Kidney (tissue), 14 donors: ENCODE results near the gene LEMD1. TPM values are rescaled to one million over a fixed set of nuclear protein-coding genes. Genes with fewer than 3 reads are reported as not detected.

ENCODE experiments used
- DNase-seq, 5 donors: peaks; one replicate each; pipeline ENCODE4 v3.0.0-alpha.2; 2013 to 2020
- FAIRE-seq: peaks from 2 replicates; lab custom pipeline; 2012; peaks lifted over from hg19 to GRCh38; lab: Jason Lieb, UNC
- H3K27ac ChIP-seq, 2 donors: one replicate each; pipeline ENCODE4 v1.7.0; 2013; ENCODE audit warnings: low read depth in 2 of 2, low read length in 2 of 2, inconsistent platforms in 1 of 2
- H3K27me3 ChIP-seq: one replicate; pipeline ENCODE4 v1.7.1; 2013; ENCODE audit warnings: low read length, inconsistent platforms; ENCODE audit not compliant: control insufficient read depth, insufficient read depth
- H3K36me3 ChIP-seq, 3 donors: one replicate each; pipeline versions ENCODE4 v1.7.0 to v1.7.1; 2013; ENCODE audit warnings: low read length in 3 of 3, control low read depth in 1 of 3, inconsistent platforms in 1 of 3; ENCODE audit not compliant: insufficient read depth in 3 of 3, control insufficient read depth in 2 of 3
- H3K4me1 ChIP-seq, 3 donors: one replicate each; pipeline versions ENCODE4 v1.7.0 to v1.7.1; 2013; ENCODE audit warnings: low read length in 3 of 3, inconsistent platforms in 1 of 3, low read depth in 1 of 3; ENCODE audit not compliant: control insufficient read depth in 2 of 3, insufficient read depth in 2 of 3
- H3K4me3 ChIP-seq, 3 donors: one replicate each; pipeline versions ENCODE4 v1.7.0 to v1.8.1; 2013; ENCODE audit warnings: low read length in 3 of 3, control low read depth in 1 of 3, inconsistent platforms in 1 of 3
- H3K9ac ChIP-seq, 3 donors: one replicate each; pipeline versions ENCODE4 v1.7.0 to v1.7.1; 2013; ENCODE audit warnings: low read length in 3 of 3, control low read depth in 1 of 3, inconsistent platforms in 1 of 3
- H3K9me3 ChIP-seq, 3 donors: one replicate each; pipeline versions ENCODE4 v1.7.0 to v1.7.1; 2013; ENCODE audit warnings: low read length in 3 of 3, control low read depth in 1 of 3, inconsistent platforms in 1 of 3; ENCODE audit not compliant: control insufficient read depth in 2 of 3, insufficient read depth in 1 of 3
- CTCF ChIP-seq: IDR thresholded peaks from 3 replicates; pipeline ENCODE4 v1.5.1; 2012; ENCODE audit warnings: mild to moderate bottlenecking, moderate library complexity, borderline replicate concordance; ENCODE audit not compliant: insufficient read depth; ENCODE audit errors: extremely low read depth
- intact Hi-C: fragments of 100-400 bp; cut with DNase I; formaldehyde crosslinking; loops from one replicate; pipeline ENCODE4 v1.11.1; 2022
- polyA plus RNA-seq: library from polyadenylated mRNA; stranded (reverse); fragments of 350-450 nt; fragmentation: Illumina TruSeq; extraction: RNeasy Lipid Tissue Mini Kit (QIAGEN cat#74804); gene quantifications from one replicate; pipeline ENCODE4 v1.2.3, GENCODE V29; 2014; ENCODE audit warnings: low read depth, low replicate concordance; ENCODE audit not compliant: insufficient read depth
- total RNA-seq: library from RNA; stranded (reverse); fragmentation: NEBNext Ultra II Directional; extraction: Animal tissue kit (Norgen Biotek cat#: 25700); gene quantifications from one replicate; pipeline ENCODE4 v1.2.1, GENCODE V29; 2021
- donor health status: control.
- donor health status: control.
- donor health status: control.
- donor health status: control.
- donor health status: control.
- donor health status: DM: yes; HTN: yes; CAD: no.
- donor health status: Normal renal cell carcinoma (clear cell type).

The LEMD1 gene
- total and polyA plus RNA-seq, 2 donors from 2014 or later, result 6.5 TPM; not detected in 1

- DNase-seq (peak; percentile 78 to 94 (median 85)), FAIRE-seq (no peak)
- Histone ChIP-seq H3K9ac (no peak overlapping the region), H3K27me3 (no peaks in the 10 kb centered on the region), H3K9me3 (no peaks in the 10 kb centered on the region), H3K36me3 (no peaks in the 10 kb centered on the region), H3K4me1 (peaks cover 5 to 43% (median 39%) of the 10 kb centered on the region in 3 donors), H3K4me3 (no peak overlapping the region), H3K27ac (no peak overlapping the region)
- intact Hi-C loops, result loop anchor here (10.0 kb wide), 1 partner anchor 46 kb away; no protein-coding TSS in a partner anchor
- peak; percentile 63 for TF ChIP-seq CTCF
Measured at GRCh38 chr1:205438213-205439158, 16.6 kb upstream of the LEMD1 start.

GRCh38 chr1:205437570-205437969, 15.7 kb upstream of the LEMD1 start:
- Histone ChIP-seq H3K27me3 (no peaks in the 10 kb centered on the region), H3K9ac (no peak overlapping the region), H3K9me3 (no peaks in the 10 kb centered on the region), H3K27ac (no peak overlapping the region), H3K36me3 (no peaks in the 10 kb centered on the region), H3K4me1 (peaks cover 5 to 37% (median 32%) of the 10 kb centered on the region in 3 donors), H3K4me3 (no peak overlapping the region)
- FAIRE-seq (no peak), DNase-seq (no peak)
- intact Hi-C loops, result loop anchor here (10.0 kb wide), 1 partner anchor 47 kb away; no protein-coding TSS in a partner anchor
- TF ChIP-seq CTCF, result no peak

GRCh38 chr1:205436776-205437410, 15.0 kb upstream of the LEMD1 start:
- no peak for TF ChIP-seq CTCF
- Histone ChIP-seq H3K27me3 (no peaks in the 10 kb centered on the region), H3K9ac (no peak overlapping the region), H3K27ac (no peak overlapping the region), H3K9me3 (no peaks in the 10 kb centered on the region), H3K4me1 (peaks cover 5 to 31% (median 26%) of the 10 kb centered on the region in 3 donors), H3K4me3 (no peak overlapping the region), H3K36me3 (no peaks in the 10 kb centered on the region)
- no peak for FAIRE-seq
- intact Hi-C loops, result loop anchor here (10.0 kb wide), 1 partner anchor 48 kb away; no protein-coding TSS in a partner anchor
- DNase-seq, result no peak
